Measurements from ENCODE around the gene ODC1.

Gene ODC1

DNA sequence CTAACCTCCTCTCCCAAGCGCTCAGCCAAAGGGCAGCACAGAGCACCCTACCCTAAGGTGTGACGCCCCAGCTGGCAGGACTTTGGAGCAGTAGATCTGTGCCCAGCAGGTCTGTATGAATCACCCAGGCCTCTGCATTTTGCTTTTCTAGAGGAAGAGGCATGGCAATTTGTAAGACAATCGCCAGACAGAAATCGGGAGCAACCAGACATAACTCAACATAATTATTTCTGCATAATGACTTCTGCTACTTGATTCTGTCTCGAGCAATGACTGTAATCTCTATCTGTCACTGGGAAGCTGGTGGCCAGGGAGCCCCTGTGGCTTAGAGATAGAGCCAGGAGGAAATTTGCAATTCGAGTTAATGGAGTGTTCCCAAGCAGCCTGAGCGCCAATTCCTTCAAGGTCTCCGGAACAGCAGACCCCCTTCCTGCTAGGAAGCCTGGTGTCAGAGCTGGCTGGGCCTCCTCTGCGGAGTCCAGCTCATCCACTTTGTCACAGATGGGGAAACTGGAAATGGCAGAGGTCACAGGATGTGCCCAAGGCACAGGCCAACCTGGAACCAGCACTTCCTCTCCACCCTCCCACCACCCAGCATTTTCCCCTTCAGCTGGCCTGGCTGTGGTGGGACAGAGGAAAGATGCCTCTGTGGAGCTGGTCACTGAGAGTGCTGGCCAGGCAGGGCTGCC is 55.0 kb downstream of the ODC1 start:
- Histone ChIP-seq H3K9ac (ENCODE audit: low read length) (no peak overlapping the region), H3F3A (ENCODE audit: insufficient read depth, low read length) (no peaks in the 10 kb centered on the region), H3K4me1 (ENCODE audit: insufficient read depth, low read length, severe bottlenecking) (peaks cover 5% of the 10 kb centered on the region), H4K20me1 (ENCODE audit: insufficient read depth, low read length) (no peaks in the 10 kb centered on the region), H3K36me3 (ENCODE audit: insufficient read depth, low read length) (no peaks in the 10 kb centered on the region), H3K27ac (ENCODE audit: low read depth, low read length, poor library complexity, severe bottlenecking) (no peak overlapping the region), H3K79me2 (ENCODE audit: insufficient read depth, low read length) (no peaks in the 10 kb centered on the region), H3K9me2 (ENCODE audit: low read depth, low read length) (no peaks in the 10 kb centered on the region), H3K27me3 (ENCODE audit: insufficient read depth, low read length) (no peaks in the 10 kb centered on the region; the same call in 1 of the 2 replicates), H3K4me3 (ENCODE audit: low read depth, low read length, poor library complexity, severe bottlenecking) (no peak overlapping the region), H2AFZ (ENCODE audit: low read length) (no peak overlapping the region), H3K9me3 (ENCODE audit: low read length) (no peaks in the 10 kb centered on the region), H3K4me2 (ENCODE audit: low read length) (no peak overlapping the region)
- TF ChIP-seq, protein P1, sequence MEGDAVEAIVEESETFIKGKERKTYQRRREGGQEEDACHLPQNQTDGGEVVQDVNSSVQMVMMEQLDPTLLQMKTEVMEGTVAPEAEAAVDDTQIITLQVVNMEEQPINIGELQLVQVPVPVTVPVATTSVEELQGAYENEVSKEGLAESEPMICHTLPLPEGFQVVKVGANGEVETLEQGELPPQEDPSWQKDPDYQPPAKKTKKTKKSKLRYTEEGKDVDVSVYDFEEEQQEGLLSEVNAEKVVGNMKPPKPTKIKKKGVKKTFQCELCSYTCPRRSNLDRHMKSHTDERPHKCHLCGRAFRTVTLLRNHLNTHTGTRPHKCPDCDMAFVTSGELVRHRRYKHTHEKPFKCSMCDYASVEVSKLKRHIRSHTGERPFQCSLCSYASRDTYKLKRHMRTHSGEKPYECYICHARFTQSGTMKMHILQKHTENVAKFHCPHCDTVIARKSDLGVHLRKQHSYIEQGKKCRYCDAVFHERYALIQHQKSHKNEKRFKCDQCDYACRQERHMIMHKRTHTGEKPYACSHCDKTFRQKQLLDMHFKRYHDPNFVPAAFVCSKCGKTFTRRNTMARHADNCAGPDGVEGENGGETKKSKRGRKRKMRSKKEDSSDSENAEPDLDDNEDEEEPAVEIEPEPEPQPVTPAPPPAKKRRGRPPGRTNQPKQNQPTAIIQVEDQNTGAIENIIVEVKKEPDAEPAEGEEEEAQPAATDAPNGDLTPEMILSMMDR (IDR thresholded peaks at IDR 0.05; ENCODE audit: low read length), result no peak
- TF ChIP-seq EZH2 (IDR thresholded peaks at IDR 0.05; ENCODE audit: borderline replicate concordance, low read length), result no peak

DNA sequence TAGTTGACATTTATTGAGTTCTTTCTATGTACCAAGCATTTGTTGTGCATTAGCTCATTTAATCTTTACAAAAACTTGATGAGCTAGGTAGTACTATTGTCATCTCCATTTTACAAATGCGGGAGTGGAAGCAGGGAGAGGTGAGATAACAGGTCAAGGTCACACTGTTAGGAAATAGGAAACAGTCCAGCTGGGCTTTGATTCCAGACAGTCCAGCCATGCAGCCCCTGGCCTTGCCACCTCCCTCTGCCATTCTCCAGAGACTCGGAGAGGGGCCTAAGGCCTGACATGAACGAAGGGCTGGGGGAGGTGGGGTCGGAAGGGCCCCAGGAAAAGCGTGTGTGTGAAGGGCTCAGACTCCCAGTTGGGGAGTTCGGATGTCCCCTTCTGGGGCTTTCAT is 55.6 kb downstream of the ODC1 start:
- Histone ChIP-seq H2AFZ (ENCODE audit: low read length) (no peak overlapping the region), H3K36me3 (ENCODE audit: insufficient read depth, low read length) (no peaks in the 10 kb centered on the region), H3K27me3 (ENCODE audit: insufficient read depth, low read length) (no peaks in the 10 kb centered on the region; the same call in 1 of the 2 replicates), H3K4me1 (ENCODE audit: insufficient read depth, low read length, severe bottlenecking) (peaks cover 5% of the 10 kb centered on the region), H3K9me2 (ENCODE audit: low read depth, low read length) (no peaks in the 10 kb centered on the region), H3K79me2 (ENCODE audit: insufficient read depth, low read length) (no peaks in the 10 kb centered on the region), H3K4me3 (ENCODE audit: low read depth, low read length, poor library complexity, severe bottlenecking) (no peak overlapping the region), H3K27ac (ENCODE audit: low read depth, low read length, poor library complexity, severe bottlenecking) (no peak overlapping the region), H4K20me1 (ENCODE audit: insufficient read depth, low read length) (no peaks in the 10 kb centered on the region), H3K9ac (ENCODE audit: low read length) (no peak overlapping the region), H3K4me2 (ENCODE audit: low read length) (no peak overlapping the region), H3K9me3 (ENCODE audit: low read length) (no peaks in the 10 kb centered on the region), H3F3A (ENCODE audit: insufficient read depth, low read length) (no peaks in the 10 kb centered on the region)
- TF ChIP-seq, protein P1 (IDR thresholded peaks at IDR 0.05; ENCODE audit: low read length), result no peak
- TF ChIP-seq EZH2 (IDR thresholded peaks at IDR 0.05; ENCODE audit: borderline replicate concordance, low read length), result no peak

DNA sequence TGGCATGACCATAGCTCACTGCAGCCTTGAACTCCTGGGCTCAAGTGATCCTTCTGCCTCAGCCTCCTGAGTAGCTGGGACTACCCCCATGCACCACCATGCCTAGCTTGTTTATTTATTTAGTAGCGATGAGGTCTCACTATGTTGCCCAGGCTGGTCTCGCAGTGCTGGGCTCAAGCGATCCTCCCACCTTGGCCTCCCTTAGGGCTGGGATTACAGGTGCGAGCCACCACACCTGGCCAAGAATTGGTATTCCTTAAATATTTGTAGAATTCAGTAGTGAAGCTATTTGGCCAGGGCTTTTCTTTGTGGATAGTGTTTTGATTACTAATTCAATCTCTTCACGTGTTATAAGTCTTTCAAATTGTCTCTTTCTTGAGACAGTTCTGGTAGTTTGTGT is 56.0 kb downstream of the ODC1 start:
- H4K20me1 ChIP-seq (ENCODE audit: insufficient read depth, low read length), result no peaks in the 10 kb centered on the region
- no peaks in the 10 kb centered on the region for H3K9me3 ChIP-seq (ENCODE audit: low read length)
- H3K27ac ChIP-seq (ENCODE audit: low read depth, low read length, poor library complexity, severe bottlenecking), result no peak overlapping the region
- peaks cover 5% of the 10 kb centered on the region for H3K4me1 ChIP-seq (ENCODE audit: insufficient read depth, low read length, severe bottlenecking)
- H3K36me3 ChIP-seq (ENCODE audit: insufficient read depth, low read length), result no peaks in the 10 kb centered on the region
- H3K9ac ChIP-seq (ENCODE audit: low read length), result no peak overlapping the region
- H2AFZ ChIP-seq (ENCODE audit: low read length), result no peak overlapping the region
- H3K9me2 ChIP-seq (ENCODE audit: low read depth, low read length), result no peaks in the 10 kb centered on the region
- no peaks in the 10 kb centered on the region; the same call in 1 of the 2 replicates for H3K27me3 ChIP-seq (ENCODE audit: insufficient read depth, low read length)
- no peak overlapping the region for H3K4me3 ChIP-seq (ENCODE audit: low read depth, low read length, poor library complexity, severe bottlenecking)
- TF ChIP-seq EZH2 (IDR thresholded peaks at IDR 0.05; ENCODE audit: borderline replicate concordance, low read length), result no peak
- TF ChIP-seq, protein P1 (IDR thresholded peaks at IDR 0.05; ENCODE audit: low read length), result no peak
- H3K79me2 ChIP-seq (ENCODE audit: insufficient read depth, low read length), result no peaks in the 10 kb centered on the region
- H3F3A ChIP-seq (ENCODE audit: insufficient read depth, low read length), result no peaks in the 10 kb centered on the region
- H3K4me2 ChIP-seq (ENCODE audit: low read length), result no peak overlapping the region
